Ascending aorta (tissue), 2 donors: ENCODE results near the gene EXOC4. TPM values are rescaled to one million over a fixed set of nuclear protein-coding genes. Genes with fewer than 3 reads are reported as not detected.
"Not testable (repeated sequence)": the region's sequence is repeated elsewhere in the genome, so short reads cannot be mapped to it uniquely, and the experiment has no call there.

Experiments
- DNase-seq, 2 donors: peaks; one replicate each; pipeline ENCODE4 v3.0.0-alpha.2; 2019; ENCODE audit warnings: low spot score in 2 of 2
- H3K27ac ChIP-seq, 2 donors: fragments of 200-600 bp; sonication (generic); one replicate each; pipeline ENCODE4 v1.5.1; 2016 to 2017; ENCODE audit warnings: mild to moderate bottlenecking in 1 of 2
- H3K27me3 ChIP-seq: fragments of 200-600 bp; sonication (generic); one replicate; pipeline ENCODE4 v1.5.1; 2017
- H3K36me3 ChIP-seq, 2 donors: fragments of 200-600 bp; sonication (generic); one replicate each; pipeline ENCODE4 v1.5.1; 2016
- H3K4me1 ChIP-seq, 2 donors: fragments of 200-600 bp; sonication (generic); one replicate each; pipeline ENCODE4 v1.5.1; 2016 to 2017; ENCODE audit warnings: mild to moderate bottlenecking in 1 of 2
- H3K4me3 ChIP-seq, 2 donors: fragments of 200-600 bp; sonication (generic); one replicate each; pipeline ENCODE4 v1.5.1; 2016 to 2017; ENCODE audit warnings: mild to moderate bottlenecking in 1 of 2
- H3K9me3 ChIP-seq, 2 donors: fragments of 200-600 bp; sonication (generic); one replicate each; pipeline ENCODE4 v1.5.1; 2016
- intact Hi-C: fragments of 100-400 bp; cut with DNase I; formaldehyde crosslinking; loops from one replicate; pipeline ENCODE4 v1.15.1; 2023
- total RNA-seq: library from RNA; depleted of rRNA; stranded (reverse); fragments of >200 nt; gene quantifications from one replicate; pipeline ENCODE4 v1.1.0, GENCODE V29; 2016
- TF ChIP-seq, protein P1 (sequence below), 3 experiments: fragments of 200-600 bp in 2 of 3; fragments of 450-650 bp in 1 of 3; sonication (generic) in 2 of 3; IDR thresholded peaks; one replicate each; pipeline ENCODE4 v1.5.1; 2016 to 2019; ENCODE audit warnings: antibody characterized with exemption in 3 of 3, mild to moderate bottlenecking in 1 of 3, moderate library complexity in 1 of 3

EXOC4 gene
- total RNA-seq, 1 donor from 2014 or later = 27.1 TPM

DNA sequence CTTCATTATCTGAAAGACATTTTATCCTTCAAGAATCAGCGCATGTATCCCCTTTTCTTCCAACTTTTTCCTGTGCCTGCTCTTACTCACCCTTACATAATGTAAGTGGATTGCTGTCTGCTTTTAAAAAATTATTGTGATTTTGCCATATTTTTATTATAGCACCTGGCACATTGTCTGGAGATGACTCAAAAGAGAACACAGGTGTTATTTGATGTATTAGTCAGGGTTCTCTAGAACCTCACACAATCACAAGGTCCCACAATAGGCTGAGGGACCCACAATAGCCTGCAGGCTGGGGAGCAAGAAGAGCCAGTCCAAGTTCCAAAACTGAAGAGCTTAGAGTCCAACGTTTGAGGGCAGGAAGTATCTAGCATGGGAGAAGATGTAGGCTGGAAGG lies 390.0 kb downstream of the EXOC4 start:
- Histone ChIP-seq H3K27me3 (no peaks in the 10 kb centered on the region), H3K4me1 (peaks cover 0 to 4% of the 10 kb centered on the region in 2 donors), H3K36me3 (no peaks in the 10 kb centered on the region), H3K9me3 (peaks cover 0 to 4% of the 10 kb centered on the region in 2 donors), H3K27ac (no peak overlapping the region), H3K4me3 (no peak overlapping the region)
- TF ChIP-seq, protein P1, sequence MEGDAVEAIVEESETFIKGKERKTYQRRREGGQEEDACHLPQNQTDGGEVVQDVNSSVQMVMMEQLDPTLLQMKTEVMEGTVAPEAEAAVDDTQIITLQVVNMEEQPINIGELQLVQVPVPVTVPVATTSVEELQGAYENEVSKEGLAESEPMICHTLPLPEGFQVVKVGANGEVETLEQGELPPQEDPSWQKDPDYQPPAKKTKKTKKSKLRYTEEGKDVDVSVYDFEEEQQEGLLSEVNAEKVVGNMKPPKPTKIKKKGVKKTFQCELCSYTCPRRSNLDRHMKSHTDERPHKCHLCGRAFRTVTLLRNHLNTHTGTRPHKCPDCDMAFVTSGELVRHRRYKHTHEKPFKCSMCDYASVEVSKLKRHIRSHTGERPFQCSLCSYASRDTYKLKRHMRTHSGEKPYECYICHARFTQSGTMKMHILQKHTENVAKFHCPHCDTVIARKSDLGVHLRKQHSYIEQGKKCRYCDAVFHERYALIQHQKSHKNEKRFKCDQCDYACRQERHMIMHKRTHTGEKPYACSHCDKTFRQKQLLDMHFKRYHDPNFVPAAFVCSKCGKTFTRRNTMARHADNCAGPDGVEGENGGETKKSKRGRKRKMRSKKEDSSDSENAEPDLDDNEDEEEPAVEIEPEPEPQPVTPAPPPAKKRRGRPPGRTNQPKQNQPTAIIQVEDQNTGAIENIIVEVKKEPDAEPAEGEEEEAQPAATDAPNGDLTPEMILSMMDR (IDR thresholded peaks at IDR 0.05) = no peak
- DNase-seq = no peak
- intact Hi-C loops = no loop called here

DNA sequence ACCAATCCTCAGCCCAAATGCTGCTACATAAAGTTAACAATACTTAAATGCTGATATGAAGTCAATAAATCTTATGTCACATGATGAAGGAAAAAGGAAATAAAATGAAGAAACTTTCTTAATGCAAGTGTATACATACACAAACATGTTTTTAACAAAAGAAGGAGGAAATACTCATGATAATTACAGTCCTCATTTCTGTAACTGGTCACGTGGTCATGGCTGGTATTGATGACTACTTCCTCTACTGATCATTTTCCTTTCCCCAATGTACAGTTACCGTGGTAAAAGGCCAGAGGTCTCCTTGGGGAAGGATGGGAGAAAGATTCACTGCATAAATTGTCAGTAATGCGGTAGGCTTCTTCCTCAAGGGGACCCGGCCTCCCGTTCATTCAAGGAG lies 390.8 kb downstream of the EXOC4 start:
- H3K4me3 ChIP-seq, intact Hi-C loops, DNase-seq, H3K27me3 ChIP-seq, H3K36me3 ChIP-seq, H3K4me1 ChIP-seq, H3K27ac ChIP-seq, H3K9me3 ChIP-seq: not testable (repeated sequence)

DNA sequence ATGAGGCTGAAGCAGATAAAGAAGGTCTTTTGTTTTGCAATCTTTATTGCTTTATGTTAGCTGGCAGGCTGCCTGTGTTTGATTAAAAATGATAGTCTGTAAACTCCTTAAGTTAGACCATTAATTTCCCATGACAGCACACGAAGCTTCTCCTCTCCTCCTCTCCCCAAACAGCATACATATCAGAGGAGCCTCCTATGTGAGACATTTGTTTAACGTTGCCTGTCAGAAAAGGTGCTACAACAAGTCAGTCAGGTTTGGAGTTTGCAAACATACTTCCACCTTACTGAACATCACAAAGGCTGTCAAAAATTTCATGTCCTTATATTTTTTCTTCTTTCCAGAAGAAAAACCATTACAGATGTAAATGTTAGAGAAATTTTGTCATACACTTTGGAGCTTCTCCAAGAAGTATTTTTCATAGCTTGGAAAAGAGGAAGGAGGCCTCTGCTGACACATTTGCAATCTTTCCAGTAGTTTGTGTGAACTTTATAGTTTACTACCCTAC lies 393.1 kb downstream of the EXOC4 start:
- Histone ChIP-seq H3K9me3 (peaks cover 0 to 4% of the 10 kb centered on the region in 2 donors), H3K4me3 (no peak overlapping the region), H3K27ac (no peak overlapping the region), H3K36me3 (no peaks in the 10 kb centered on the region), H3K4me1 (peaks cover 0 to 7% of the 10 kb centered on the region in 2 donors), H3K27me3 (no peaks in the 10 kb centered on the region)
- DNase-seq = no peak
- intact Hi-C loops = no loop called here
- TF ChIP-seq, protein P1 (IDR thresholded peaks at IDR 0.05) = no peak

DNA sequence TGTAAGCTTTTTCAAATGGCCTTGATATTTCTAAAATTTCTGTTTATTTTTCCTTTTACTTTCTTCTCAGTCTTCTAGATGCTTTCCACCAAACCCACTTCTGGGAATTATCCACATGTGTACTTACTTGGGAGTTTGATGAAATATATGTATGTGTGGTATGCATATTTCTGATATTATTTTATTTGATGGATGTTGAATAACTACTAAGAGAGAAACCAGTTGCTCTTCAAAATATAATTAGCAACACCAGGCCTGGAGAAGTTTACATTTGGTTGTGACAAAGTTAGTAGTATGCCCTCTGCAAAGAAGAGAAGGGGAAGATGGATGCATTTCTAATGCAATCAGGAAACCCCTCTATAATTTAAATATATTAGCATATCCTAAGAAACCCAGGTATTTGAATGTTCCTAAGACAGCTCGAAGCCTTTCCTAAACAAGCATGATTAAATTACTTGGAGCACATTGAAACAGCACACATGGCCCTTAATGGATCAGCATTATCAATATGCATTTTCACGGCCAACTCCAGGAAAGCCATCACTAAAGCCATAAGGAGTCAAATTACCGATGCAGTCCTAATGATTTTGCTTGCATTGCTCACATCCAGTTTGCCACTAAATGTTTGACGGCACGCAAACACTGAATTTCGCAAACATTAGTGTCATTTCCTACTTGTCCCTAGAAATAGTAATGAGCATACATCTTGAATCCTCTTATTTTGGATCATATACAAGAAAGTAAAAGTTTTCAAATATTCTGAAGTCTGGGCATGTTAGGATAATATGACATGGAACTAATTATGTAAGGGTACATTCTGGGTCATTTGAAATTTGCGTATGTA lies 393.8 kb downstream of the EXOC4 start:
- no peak overlapping the region for H3K27ac ChIP-seq
- intact Hi-C loops = no loop called here
- TF ChIP-seq, protein P1 (IDR thresholded peaks at IDR 0.05) = no peak
- peaks cover 0 to 7% of the 10 kb centered on the region in 2 donors for H3K4me1 ChIP-seq
- H3K9me3 ChIP-seq = peaks cover 0 to 4% of the 10 kb centered on the region in 2 donors
- no peaks in the 10 kb centered on the region for H3K36me3 ChIP-seq
- no peaks in the 10 kb centered on the region for H3K27me3 ChIP-seq
- DNase-seq = no peak
- no peak overlapping the region for H3K4me3 ChIP-seq

DNA sequence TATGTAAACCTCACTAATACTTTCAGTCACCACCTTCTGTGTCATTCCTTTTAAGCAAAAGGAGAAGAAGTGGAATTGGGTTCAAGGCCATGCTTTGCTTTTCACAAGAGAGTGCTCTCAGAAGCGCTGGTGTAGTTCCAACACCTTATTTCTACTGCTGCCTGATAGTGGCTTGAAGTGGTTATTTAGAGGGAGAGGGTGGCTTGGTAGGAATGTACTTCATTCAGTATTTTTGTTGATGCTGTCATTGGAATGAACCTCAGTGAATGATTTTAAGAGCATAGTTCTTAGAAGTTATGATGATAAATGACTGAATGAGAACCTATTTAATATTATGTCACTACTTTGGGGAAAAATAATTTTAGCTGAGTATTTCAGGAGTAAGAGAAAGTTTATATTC lies 396.7 kb downstream of the EXOC4 start:
- H3K36me3 ChIP-seq = no peaks in the 10 kb centered on the region
- H3K27me3 ChIP-seq = no peaks in the 10 kb centered on the region
- H3K4me3 ChIP-seq = no peak overlapping the region
- H3K9me3 ChIP-seq = no peaks in the 10 kb centered on the region
- H3K27ac ChIP-seq = no peak overlapping the region
- intact Hi-C loops = no loop called here
- H3K4me1 ChIP-seq = peaks cover 0 to 7% of the 10 kb centered on the region in 2 donors
- no peak for DNase-seq
- TF ChIP-seq, protein P1 (IDR thresholded peaks at IDR 0.05) = no peak

DNA sequence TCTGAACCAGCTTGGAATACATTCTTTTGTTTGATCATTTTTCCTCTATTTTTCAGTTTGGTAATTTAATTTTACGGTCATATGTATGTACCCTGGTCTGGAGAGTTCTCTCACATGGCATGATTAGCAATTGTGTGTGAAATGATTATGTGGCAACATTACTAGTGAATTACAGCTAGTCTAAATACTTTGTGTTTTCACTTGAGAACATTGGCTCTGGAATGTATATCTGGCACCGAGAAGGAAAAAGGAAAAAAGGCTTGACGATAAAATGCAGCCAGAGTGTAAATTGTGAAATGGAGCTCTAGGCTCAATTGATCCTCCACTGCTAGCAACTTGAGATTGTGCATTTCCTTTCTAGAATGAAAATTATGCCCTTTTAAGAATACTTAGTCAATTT lies 397.2 kb downstream of the EXOC4 start:
- intact Hi-C loops = no loop called here

More for the DNA sequence above, 397.2 kb downstream of the EXOC4 start:
- no peaks in the 10 kb centered on the region for H3K36me3 ChIP-seq
- TF ChIP-seq, protein P1 (IDR thresholded peaks at IDR 0.05) = no peak
- DNase-seq = no peak
- no peak overlapping the region for H3K27ac ChIP-seq
- H3K4me1 ChIP-seq = peaks cover 0 to 7% of the 10 kb centered on the region in 2 donors
- no peak overlapping the region for H3K4me3 ChIP-seq
- H3K9me3 ChIP-seq = no peaks in the 10 kb centered on the region
- H3K27me3 ChIP-seq = no peaks in the 10 kb centered on the region
